Tibial nerve (tissue), 3 donors: ENCODE results near the gene TRMT44.

Experiments used
- CTCF ChIP-seq, 5 experiments: fragments of 200-600 bp in 3 of 5; fragments of 450-650 bp in 2 of 5; sonication (generic) in 3 of 5; IDR thresholded peaks; one replicate each; pipeline ENCODE4 v1.5.1; 2016 to 2019; ENCODE audit warnings: antibody characterized with exemption in 5 of 5, mild to moderate bottlenecking in 3 of 5, moderate library complexity in 2 of 5
- POLR2A ChIP-seq, 2 donors: fragments of 450-650 bp; IDR thresholded peaks; one replicate each; pipeline ENCODE4 v1.6.1; 2017; ENCODE audit warnings: antibody characterized with exemption in 2 of 2, mild to moderate bottlenecking in 2 of 2, moderate library complexity in 2 of 2

- TF ChIP-seq CTCF (IDR thresholded peaks at IDR 0.05): no peak
- TF ChIP-seq POLR2A (IDR thresholded peaks at IDR 0.05): no peak
Observed at GRCh38 chr4:8396762-8397406, 43.7 kb upstream of the TRMT44 start.
